Lung (tissue), 12 donors: Measurements from ENCODE around the gene TRPC4. TPM values are rescaled to one million over a fixed set of nuclear protein-coding genes. Genes with fewer than 3 reads are reported as not detected.
A peak's percentile ranks its signal among the peaks of the same experiment; 100 is the strongest.

Experiments used
- ATAC-seq: fragments of 200-7000 bp; cut with Tn5 transposase; one replicate; pipeline ENCODE4 v1.9.1; 2020; ENCODE audit warnings: moderate number of reproducible peaks; ENCODE audit not compliant: insufficient read depth, low FRiP score
- DNase-seq, 3 donors: peaks; one replicate each; pipeline ENCODE4 v3.0.0-alpha.2; 2013 to 2017
- H3K27ac ChIP-seq, 2 donors: one replicate each; pipeline ENCODE4 v1.5.1; 2013; ENCODE audit warnings: mild to moderate bottlenecking in 2 of 2, moderate library complexity in 2 of 2, control low read depth in 1 of 2, inconsistent platforms in 1 of 2, low read depth in 1 of 2, low read length in 1 of 2
- H3K27me3 ChIP-seq, 3 donors: one replicate each; pipeline ENCODE4 v1.5.1; 2013; ENCODE audit warnings: low read length in 2 of 3; ENCODE audit not compliant: control insufficient read depth in 3 of 3, insufficient read depth in 3 of 3
- H3K36me3 ChIP-seq, 4 donors: one replicate each; pipeline ENCODE4 v1.5.1; 2013; ENCODE audit warnings: low read length in 4 of 4, mild to moderate bottlenecking in 1 of 4, moderate library complexity in 1 of 4; ENCODE audit not compliant: control insufficient read depth in 4 of 4, insufficient read depth in 4 of 4
- H3K4me1 ChIP-seq, 5 donors: one replicate each; pipeline ENCODE4 v1.5.1; 2013; ENCODE audit warnings: low read length in 5 of 5, mild to moderate bottlenecking in 2 of 5, moderate library complexity in 1 of 5; ENCODE audit not compliant: control insufficient read depth in 5 of 5, insufficient read depth in 5 of 5
- H3K4me3 ChIP-seq: one replicate; pipeline ENCODE4 v1.5.1; 2013; ENCODE audit warnings: mild to moderate bottlenecking, control low read depth, moderate library complexity
- H3K9ac ChIP-seq, 2 donors: one replicate each; pipeline ENCODE4 v1.5.1; 2013; ENCODE audit warnings: low read length in 2 of 2, control low read depth in 1 of 2; ENCODE audit not compliant: insufficient read depth in 1 of 2
- H3K9me3 ChIP-seq, 4 donors: one replicate each; pipeline ENCODE4 v1.5.1; 2013; ENCODE audit warnings: low read length in 3 of 4, mild to moderate bottlenecking in 1 of 4, moderate library complexity in 1 of 4; ENCODE audit not compliant: control insufficient read depth in 4 of 4, insufficient read depth in 3 of 4
- CTCF ChIP-seq: IDR thresholded peaks from 2 replicates; pipeline ENCODE4 v1.5.1; 2012; ENCODE audit warnings: mild to moderate bottlenecking; ENCODE audit errors: control extremely low read depth, extremely low read depth
- WGBS, 2 donors: extraction: QIAGEN DNeasy Blood & Tissue Kit; methylation state at CpG; one replicate each; pipeline ENCODE4 v1.1.7; 2013; 5-methylcytosine and 5-hydroxymethylcytosine counted together
- polyA plus RNA-seq, 2 donors: library from polyadenylated mRNA; stranded (reverse); fragments of 200-250 nt; gene quantifications; one replicate each; pipeline ENCODE4 v1.2.1, GENCODE V29; 2013
- total RNA-seq, 2 donors: library from RNA; depleted of rRNA in 1 of 2; stranded (reverse); fragments of >200 nt in 1 of 2; gene quantifications; one replicate each; pipeline ENCODE4 v1.2.1, GENCODE V29; 2014 to 2021
- donor health status: control.
- donor health status: control.
- donor health status: Bipolar disorder and iron deficiency.
- donor health status: healthy.
- donor health status: DM: yes; HTN: yes; CAD: no.

TRPC4 gene
- total and polyA plus RNA-seq, 4 donors, result 0.28 to 3.1 (median 0.94) TPM

- H3K4me1 ChIP-seq, result no peaks in the 10 kb centered on the region
- TF ChIP-seq CTCF, result no peak
- no peak overlapping the region for H3K27ac ChIP-seq
- 82 to 91% methylated on average over 3 of the region's 3 CpGs for WGBS, 2 donors
- no peak overlapping the region for H3K4me3 ChIP-seq
- no peaks in the 10 kb centered on the region for H3K27me3 ChIP-seq
- no peak for DNase-seq
- H3K9me3 ChIP-seq, result no peaks in the 10 kb centered on the region
- no peak overlapping the region for H3K9ac ChIP-seq
- no peaks in the 10 kb centered on the region for H3K36me3 ChIP-seq
- ATAC-seq, result no peak
These were observed 120.7 kb downstream of the TRPC4 start for GRCh38 chr13:37748913-37749312.

- H3K36me3 ChIP-seq, result no peaks in the 10 kb centered on the region
- no peak overlapping the region for H3K4me3 ChIP-seq
- ATAC-seq (no peak), DNase-seq (peak in 2 of 3 donors; percentile 10 to 33)
- H3K4me1 ChIP-seq, result no peaks in the 10 kb centered on the region
- TF ChIP-seq CTCF, result no peak
- 59 to 70% methylated on average over 5 of the region's 5 CpGs for WGBS, 2 donors
- H3K27me3 ChIP-seq, result no peaks in the 10 kb centered on the region
- no peak overlapping the region for H3K9ac ChIP-seq
- no peak overlapping the region for H3K27ac ChIP-seq
- H3K9me3 ChIP-seq, result no peaks in the 10 kb centered on the region
These were observed 122.4 kb downstream of the TRPC4 start for GRCh38 chr13:37747071-37747612.

GRCh38 chr13:37741536-37741935, 128.0 kb downstream of the TRPC4 start:
- no peak overlapping the region for H3K4me3 ChIP-seq
- 66 to 82% methylated on average over 7 of the region's 7 CpGs for WGBS, 2 donors
- H3K9me3 ChIP-seq, result no peaks in the 10 kb centered on the region
- no peak overlapping the region for H3K9ac ChIP-seq
- H3K36me3 ChIP-seq, result no peaks in the 10 kb centered on the region
- no peak for TF ChIP-seq CTCF
- H3K27me3 ChIP-seq, result no peaks in the 10 kb centered on the region
- no peaks in the 10 kb centered on the region for H3K4me1 ChIP-seq
- H3K27ac ChIP-seq, result no peak overlapping the region
- no peak for ATAC-seq
- no peak for DNase-seq

GRCh38 chr13:37736045-37736444, 133.5 kb downstream of the TRPC4 start:
- DNase-seq (no peak), ATAC-seq (no peak)
- Histone ChIP-seq H3K9ac (no peak overlapping the region), H3K4me3 (no peak overlapping the region), H3K27me3 (no peaks in the 10 kb centered on the region), H3K9me3 (no peaks in the 10 kb centered on the region), H3K4me1 (no peaks in the 10 kb centered on the region), H3K36me3 (no peaks in the 10 kb centered on the region), H3K27ac (no peak overlapping the region)
- no peak for TF ChIP-seq CTCF
- WGBS, 2 donors, result 84 to 85% methylated on average over 3 of the region's 3 CpGs
